GM12892 (cell line): ENCODE results near the gene TCEANC2.

Experiments
- POLR2A ChIP-seq: IDR thresholded peaks from 2 replicates; pipeline ENCODE4 v1.6.1; 2011; ENCODE audit warnings: low read depth, low read length, control low read depth
- POLR2AphosphoS5 ChIP-seq: IDR thresholded peaks from 2 replicates; pipeline ENCODE4 v1.6.1; 2011; ENCODE audit warnings: low read depth, low read length, control low read depth

GRCh38 chr1:54120698-54121481, 67.5 kb downstream of the TCEANC2 start:
- TF ChIP-seq POLR2A, result no peak
- no peak for TF ChIP-seq POLR2AphosphoS5
